H1 (cell line): ENCODE data around the gene NAXE. TPM values are rescaled to one million over a fixed set of nuclear protein-coding genes. Genes with fewer than 3 reads are reported as not detected.

Experiments used
- CTCF ChIA-PET: fragments of 300-600 bp; sonication (Branson Sonifier 250); formaldehyde crosslinking; loops from one replicate; lab custom pipeline; 2021; ENCODE audit not compliant: partially characterized antibody; lab: Charles Lee
- POLR2A ChIA-PET: fragments of 300-600 bp; sonication (Branson Sonifier 250); formaldehyde crosslinking; loops from one replicate; lab custom pipeline; 2021; ENCODE audit warnings: inconsistent platforms; ENCODE audit not compliant: partially characterized antibody; lab: Charles Lee
- DNase-seq, 2 experiments: peaks; one replicate each; pipeline versions ENCODE4 v3.0.0 to v3.0.0-alpha.2; 2010 to 2022; ENCODE audit warnings: low spot score in 2 of 2, low read depth in 1 of 2, mixed read lengths in 1 of 2
- FAIRE-seq: peaks from 2 replicates; lab custom pipeline; 2011; peaks lifted over from hg19 to GRCh38; lab: Jason Lieb, UNC
- H2AFZ ChIP-seq: 2 replicates; pipeline ENCODE4 v1.8.1; 2012; ENCODE audit warnings: low read length, inconsistent platforms
- H2AK5ac ChIP-seq: 2 replicates; pipeline ENCODE4 v1.6.1; 2013; ENCODE audit warnings: low read depth, low read length
- H2BK120ac ChIP-seq: replicated peaks from 2 replicates; pipeline ENCODE3; 2013; ENCODE audit warnings: low read depth, low read length, inconsistent platforms
- H2BK12ac ChIP-seq: 2 replicates; pipeline ENCODE4 v1.6.1; 2013; ENCODE audit warnings: low read depth, low read length
- H2BK15ac ChIP-seq: 2 replicates; pipeline ENCODE4 v1.6.1; 2013; ENCODE audit warnings: low read length
- H2BK20ac ChIP-seq: 2 replicates; pipeline ENCODE4 v1.6.1; 2013; ENCODE audit warnings: low read length
- H2BK5ac ChIP-seq: 2 replicates; pipeline ENCODE4 v1.6.1; 2013; ENCODE audit warnings: low read depth, low read length
- H3K14ac ChIP-seq: 2 replicates; pipeline ENCODE4 v1.6.1; 2013; ENCODE audit warnings: inconsistent platforms; ENCODE audit not compliant: insufficient read length
- H3K18ac ChIP-seq: 2 replicates; pipeline ENCODE4 v1.6.1; 2013; ENCODE audit warnings: low read length; ENCODE audit errors: extremely low read depth
- H3K23ac ChIP-seq: 2 replicates; pipeline ENCODE4 v1.6.1; 2013; ENCODE audit warnings: inconsistent platforms; ENCODE audit not compliant: insufficient read length
- H3K23me2 ChIP-seq: 2 replicates; pipeline ENCODE4 v1.6.1; 2013; ENCODE audit warnings: low read depth, low read length
- H3K27ac ChIP-seq: 2 replicates; pipeline ENCODE4 v1.6.1; 2011; ENCODE audit warnings: low read depth, low read length, inconsistent platforms
- H3K27me3 ChIP-seq, 4 experiments: replicated peaks in 1 of 4; 1 replicate in 1 of 4; 2 replicates in 3 of 4; pipeline versions ENCODE4 v1.6.1 to v1.8.1; 2011 to 2013; ENCODE audit warnings: low read length in 3 of 4, mild to moderate bottlenecking in 3 of 4, inconsistent platforms in 2 of 4, mixed read lengths in 2 of 4, moderate library complexity in 1 of 4; ENCODE audit not compliant: control insufficient read depth in 3 of 4, insufficient read depth in 3 of 4; ENCODE audit errors: extremely low read depth in 1 of 4
- H3K36me3 ChIP-seq, 4 experiments: 2 replicates each; pipeline versions ENCODE4 v1.6.1 to v1.8.1; 2011 to 2013; ENCODE audit warnings: mild to moderate bottlenecking in 4 of 4, low read length in 3 of 4, moderate library complexity in 2 of 4, control low read depth in 1 of 4, inconsistent platforms in 1 of 4; ENCODE audit not compliant: insufficient read depth in 4 of 4, control insufficient read depth in 2 of 4
- H3K4ac ChIP-seq: replicated peaks from 2 replicates; pipeline ENCODE3; 2013; ENCODE audit warnings: low read length, low read depth, mixed read lengths, inconsistent platforms; ENCODE audit not compliant: insufficient read length
- H3K4me1 ChIP-seq, 4 experiments: replicated peaks in 1 of 4; 1 replicate in 1 of 4; 2 replicates in 3 of 4; pipeline versions ENCODE4 v1.6.1 to v1.8.1; 2011 to 2013; ENCODE audit warnings: low read length in 3 of 4, inconsistent platforms in 2 of 4, mixed read lengths in 1 of 4; ENCODE audit not compliant: insufficient read depth in 4 of 4, control insufficient read depth in 3 of 4
- H3K4me2 ChIP-seq, 2 experiments: 2 replicates each; pipeline versions ENCODE4 v1.6.1 to v1.8.1; 2011 to 2013; ENCODE audit warnings: low read depth in 2 of 2, low read length in 2 of 2, control low read depth in 1 of 2, inconsistent platforms in 1 of 2, mild to moderate bottlenecking in 1 of 2; ENCODE audit not compliant: insufficient read depth in 1 of 2
- H3K4me3 ChIP-seq, 4 experiments: fragments of 200-600, 300-600 bp in 1 of 4; sonication (generic), shearing (Covaris generic), sonication (Bioruptor Twin) in 1 of 4; 2 replicates each; pipeline versions ENCODE4 v1.5.1 to v1.8.1; 2011 to 2016; ENCODE audit warnings: low read length in 4 of 4, low read depth in 3 of 4, control low read depth in 2 of 4, inconsistent platforms in 2 of 4, mild to moderate bottlenecking in 2 of 4, mixed read lengths in 1 of 4, moderate library complexity in 1 of 4; ENCODE audit not compliant: insufficient read depth in 2 of 4; ENCODE audit errors: extremely low read depth in 1 of 4
- H3K56ac ChIP-seq: replicated peaks from 2 replicates; pipeline ENCODE3; 2013; ENCODE audit warnings: low read depth, mild to moderate bottlenecking, mixed read lengths, low read length, inconsistent platforms; ENCODE audit not compliant: insufficient read length
- H3K79me1 ChIP-seq: 2 replicates; pipeline ENCODE4 v1.6.1; 2013; ENCODE audit warnings: low read depth, low read length, control low read depth
- H3K79me2 ChIP-seq, 2 experiments: 2 replicates each; pipeline versions ENCODE4 v1.6.1 to v1.8.1; 2012 to 2013; ENCODE audit warnings: low read length in 2 of 2, mild to moderate bottlenecking in 2 of 2, inconsistent platforms in 1 of 2; ENCODE audit not compliant: insufficient read depth in 2 of 2, control insufficient read depth in 1 of 2
- H3K9ac ChIP-seq, 4 experiments: replicated peaks in 1 of 4; 1 replicate in 1 of 4; 2 replicates in 3 of 4; pipeline versions ENCODE4 v1.6.1 to v1.8.1; 2011 to 2013; ENCODE audit warnings: low read depth in 3 of 4, low read length in 3 of 4, control low read depth in 2 of 4, mild to moderate bottlenecking in 2 of 4, moderate library complexity in 2 of 4, inconsistent platforms in 1 of 4; ENCODE audit errors: extremely low read depth in 1 of 4
- H3K9me3 ChIP-seq, 2 experiments: 2 replicates each; pipeline versions ENCODE4 v1.6.1 to v1.8.1; 2012 to 2013; ENCODE audit warnings: mild to moderate bottlenecking in 2 of 2, moderate library complexity in 2 of 2, control low read depth in 1 of 2, inconsistent platforms in 1 of 2, low read depth in 1 of 2, low read length in 1 of 2, mixed read lengths in 1 of 2; ENCODE audit not compliant: insufficient read depth in 2 of 2
- H4K20me1 ChIP-seq, 2 experiments: replicated peaks in 1 of 2; 2 replicates each; pipeline versions ENCODE3 to v1.8.1; 2011 to 2013; ENCODE audit warnings: inconsistent platforms in 2 of 2, low read length in 2 of 2, mild to moderate bottlenecking in 1 of 2; ENCODE audit not compliant: insufficient read depth in 2 of 2, control insufficient read depth in 1 of 2
- H4K5ac ChIP-seq: 2 replicates; pipeline ENCODE4 v1.6.1; 2013; ENCODE audit warnings: low read length, low read depth, mixed read lengths, inconsistent platforms; ENCODE audit not compliant: insufficient read length
- H4K8ac ChIP-seq: 2 replicates; pipeline ENCODE4 v1.8.0; 2013; ENCODE audit warnings: mild to moderate bottlenecking, moderate library complexity, low read length, inconsistent platforms; ENCODE audit not compliant: insufficient read depth; ENCODE audit errors: extremely low read depth
- H4K91ac ChIP-seq: replicated peaks from 2 replicates; pipeline ENCODE3; 2013; ENCODE audit warnings: low read length, mixed read lengths, inconsistent platforms; ENCODE audit not compliant: insufficient read length
- BCL11A ChIP-seq, 2 experiments: IDR thresholded peaks; one replicate each; pipeline ENCODE4 v1.6.1; 2011; ENCODE audit warnings: low read depth in 2 of 2, low read length in 2 of 2, mild to moderate bottlenecking in 2 of 2
- CHD1 ChIP-seq: IDR thresholded peaks from 2 replicates; pipeline ENCODE4 v1.6.1; 2012; ENCODE audit warnings: low read depth, low read length, improper control_type of control experiment
- JUND ChIP-seq: IDR thresholded peaks from 2 replicates; pipeline ENCODE4 v1.6.1; 2011; ENCODE audit warnings: mild to moderate bottlenecking, improper control_type of control experiment, low read length
- KDM4A ChIP-seq: IDR thresholded peaks from one replicate; pipeline ENCODE4 v1.7.1; 2012; ENCODE audit warnings: low read depth, mild to moderate bottlenecking, moderate library complexity, low read length, inconsistent platforms; ENCODE audit not compliant: severe bottlenecking
- SRF ChIP-seq: IDR thresholded peaks from 2 replicates; pipeline ENCODE4 v1.6.1; 2011; ENCODE audit warnings: mild to moderate bottlenecking, low read depth, low read length, moderate library complexity
- USF2 ChIP-seq: IDR thresholded peaks from 2 replicates; pipeline ENCODE4 v1.6.1; 2011; ENCODE audit warnings: low read length, improper control_type of control experiment
- WGBS, 2 experiments: shearing (Covaris generic) in 1 of 2; methylation state at CpG; one replicate each; pipeline versions ENCODE4 v1.1.6 to v1.1.7; 2013 to 2015; ENCODE audit warnings: low lambda C conversion rate in 2 of 2, mixed read lengths in 2 of 2, inconsistent platforms in 1 of 2, low coverage in 1 of 2, missing lambda C conversion rate in 1 of 2; ENCODE audit not compliant: insufficient replicate concordance in 2 of 2, insufficient coverage in 1 of 2, insufficient read length in 1 of 2; ENCODE audit errors: extremely low coverage in 1 of 2, missing lambda C conversion rate in 1 of 2; 5-methylcytosine and 5-hydroxymethylcytosine counted together
- polyA plus RNA-seq, 7 experiments: library from polyadenylated mRNA; depleted of rRNA in 3 of 7; stranded (reverse) in 5 of 7; unstranded in 2 of 7; fragments of >200 nt in 5 of 7; fragments of 200-250 nt in 2 of 7; gene quantifications; 1 replicate in 5 of 7; 2 replicates in 1 of 7; 4 replicates in 1 of 7; pipeline versions ENCODE4 v1.2.1 to v1.2.3, GENCODE V29; 2011 to 2013; ENCODE audit warnings: missing spikeins in 2 of 7, mixed read lengths in 2 of 7
- total RNA-seq: library from RNA; stranded (reverse); fragmentation: NEBNext Ultra II Directional; extraction: Animal tissue kit (Norgen Biotek cat#: 25700); gene quantifications from 2 replicates; pipeline ENCODE4 v1.2.1, GENCODE V29; 2021

Gene NAXE
- total and polyA plus RNA-seq, 2 of the 8 experiments (the other 6 are each of a cell fraction or from before 2014, with no cell fraction given) = 73.1 to 74.3 TPM

- Histone ChIP-seq H3K36me3 (no peaks in the 10 kb centered on the region), H3K9me3 (no peaks in the 10 kb centered on the region), H3K4ac (no peak overlapping the region), H3K18ac (no peak overlapping the region), H2BK120ac (no peak overlapping the region), H3K4me3 (no peak overlapping the region), H4K5ac (no peak overlapping the region), H3K9ac (no peak overlapping the region), H2AK5ac (no peak overlapping the region), H3K23me2 (no peaks in the 10 kb centered on the region), H4K20me1 (no peaks in the 10 kb centered on the region), H3K4me2 (no peak overlapping the region), H2AFZ (no peak overlapping the region), H3K14ac (no peak overlapping the region), H3K79me1 (no peaks in the 10 kb centered on the region; the same call in 1 of the 2 replicates), H2BK15ac (no peak overlapping the region), H3K27me3 (peaks cover 0 to 4% (median 2%) of the 10 kb centered on the region in 4 experiments; a peak in 3 of 7 replicates), H2BK12ac (no peak overlapping the region), H2BK5ac (no peak overlapping the region), H2BK20ac (no peak overlapping the region), H3K27ac (no peak overlapping the region), H4K91ac (no peak overlapping the region), H3K23ac (no peak overlapping the region), H3K4me1 (no peaks in the 10 kb centered on the region), H4K8ac (no peak overlapping the region), H3K56ac (no peak overlapping the region), H3K79me2 (no peaks in the 10 kb centered on the region)
- TF ChIP-seq USF2 (no peak), KDM4A (no peak), JUND (no peak), SRF (no peak), CHD1 (no peak), BCL11A (IDR thresholded peaks at IDR 0.05; ENCODE audit: low read depth in 2 of 2, low read length in 2 of 2) (no peak)
- DNase-seq (no peak), FAIRE-seq (no peak)
- WGBS, 2 experiments = 71% methylated on average over 3 of the region's 3 CpGs; no CpG with 5 or more reads in 1 of the 2 experiments
- POLR2A ChIA-PET = interaction anchor here (1.2 kb wide), 1 partner anchor 12 kb away, joined by 4 read pairs; no protein-coding TSS in a partner anchor
- CTCF ChIA-PET = interaction anchor here (1.3 to 43.0 kb wide), 5 partner anchors 11 to 52 kb away, joined by 4 to 868 read pairs (median 520); partner anchors contain the start of genes BCAN, HAPLN2 and NES
Measured at GRCh38 chr1:156632355-156632754, 40.8 kb downstream of the NAXE start.
